Measurements from ENCODE around the gene GCK. TPM values are rescaled to one million over a fixed set of nuclear protein-coding genes. Genes with fewer than 3 reads are reported as not detected.

The GCK gene
- total RNA-seq, 1 donor from 2014 or later = 5.9 TPM

DNA sequence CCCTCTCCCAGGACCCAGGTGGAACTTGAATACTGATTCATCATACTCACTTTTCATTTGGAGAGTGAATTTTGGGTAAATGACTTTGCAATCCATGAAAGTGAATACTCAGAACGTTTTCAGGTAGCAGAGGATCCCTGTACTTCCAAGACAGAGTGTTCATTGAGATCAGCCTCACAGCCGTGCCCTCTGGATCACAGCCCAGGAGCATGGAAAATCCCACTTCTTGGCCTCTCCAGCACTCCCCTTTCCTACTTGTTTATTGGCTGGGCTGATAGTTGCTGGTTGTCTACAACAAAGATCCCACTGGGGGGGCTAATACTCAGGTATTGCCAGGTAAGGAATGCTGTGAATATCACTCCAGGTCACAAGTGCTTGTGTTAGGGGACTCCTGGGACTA, 5.9 kb downstream of the GCK start:
- H3K36me3 Mint-ChIP-seq (ENCODE audit: insufficient read depth) = no peaks in the 10 kb centered on the region
- H3K4me1 Mint-ChIP-seq (ENCODE audit: low read depth) = no peaks in the 10 kb centered on the region
- H3K27me3 Mint-ChIP-seq = peaks cover 13% of the 10 kb centered on the region
- DNase-seq (ENCODE audit: low spot score, unreplicated experiment) = no peak
- TF ChIP-seq, protein P1, sequence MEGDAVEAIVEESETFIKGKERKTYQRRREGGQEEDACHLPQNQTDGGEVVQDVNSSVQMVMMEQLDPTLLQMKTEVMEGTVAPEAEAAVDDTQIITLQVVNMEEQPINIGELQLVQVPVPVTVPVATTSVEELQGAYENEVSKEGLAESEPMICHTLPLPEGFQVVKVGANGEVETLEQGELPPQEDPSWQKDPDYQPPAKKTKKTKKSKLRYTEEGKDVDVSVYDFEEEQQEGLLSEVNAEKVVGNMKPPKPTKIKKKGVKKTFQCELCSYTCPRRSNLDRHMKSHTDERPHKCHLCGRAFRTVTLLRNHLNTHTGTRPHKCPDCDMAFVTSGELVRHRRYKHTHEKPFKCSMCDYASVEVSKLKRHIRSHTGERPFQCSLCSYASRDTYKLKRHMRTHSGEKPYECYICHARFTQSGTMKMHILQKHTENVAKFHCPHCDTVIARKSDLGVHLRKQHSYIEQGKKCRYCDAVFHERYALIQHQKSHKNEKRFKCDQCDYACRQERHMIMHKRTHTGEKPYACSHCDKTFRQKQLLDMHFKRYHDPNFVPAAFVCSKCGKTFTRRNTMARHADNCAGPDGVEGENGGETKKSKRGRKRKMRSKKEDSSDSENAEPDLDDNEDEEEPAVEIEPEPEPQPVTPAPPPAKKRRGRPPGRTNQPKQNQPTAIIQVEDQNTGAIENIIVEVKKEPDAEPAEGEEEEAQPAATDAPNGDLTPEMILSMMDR (IDR thresholded peaks at IDR 0.05; ENCODE audit: unreplicated experiment) = no peak
- H3K9me3 Mint-ChIP-seq (ENCODE audit: low read depth) = peaks cover 6% of the 10 kb centered on the region
- no peak overlapping the region for H3K27ac Mint-ChIP-seq
- no peak overlapping the region for H3K4me3 Mint-ChIP-seq (ENCODE audit: low read depth)

DNA sequence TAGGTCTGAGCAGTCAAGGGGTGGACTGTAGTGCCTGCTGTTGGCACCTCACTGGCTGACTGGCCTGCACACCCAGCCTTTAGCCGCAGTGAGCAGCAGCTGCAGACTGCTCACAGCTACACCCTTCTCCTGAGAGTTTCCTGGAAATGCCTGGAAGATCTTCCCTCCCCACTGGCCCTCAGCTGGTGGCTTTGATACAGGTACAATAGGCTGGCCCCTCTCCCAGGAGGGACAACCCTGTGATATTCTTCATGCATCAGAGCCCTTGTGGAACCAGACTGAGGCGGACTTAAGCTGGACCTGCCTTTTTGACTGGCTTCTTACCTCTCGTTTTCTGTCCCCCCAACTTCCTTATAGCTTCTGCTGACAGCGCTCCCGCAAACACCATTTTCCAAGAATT, 6.4 kb downstream of the GCK start:
- Mint-ChIP-seq H3K27me3 (peaks cover 14% of the 10 kb centered on the region), H3K36me3 (ENCODE audit: insufficient read depth) (no peaks in the 10 kb centered on the region), H3K9me3 (ENCODE audit: low read depth) (peaks cover 6% of the 10 kb centered on the region), H3K4me3 (ENCODE audit: low read depth) (no peak overlapping the region), H3K4me1 (ENCODE audit: low read depth) (no peaks in the 10 kb centered on the region), H3K27ac (no peak overlapping the region)
- DNase-seq (ENCODE audit: low spot score, unreplicated experiment) = no peak
- TF ChIP-seq, protein P1 (IDR thresholded peaks at IDR 0.05; ENCODE audit: unreplicated experiment) = no peak

GRCh38 chr7:44180631-44181030, 8.6 kb downstream of the GCK start:
- TF ChIP-seq, protein P1 (IDR thresholded peaks at IDR 0.05; ENCODE audit: unreplicated experiment) = no peak
- peaks cover 17% of the 10 kb centered on the region for H3K27me3 Mint-ChIP-seq
- H3K27ac Mint-ChIP-seq = no peak overlapping the region
- DNase-seq (ENCODE audit: low spot score, unreplicated experiment) = no peak
- H3K36me3 Mint-ChIP-seq (ENCODE audit: insufficient read depth) = no peaks in the 10 kb centered on the region
- no peaks in the 10 kb centered on the region for H3K4me1 Mint-ChIP-seq (ENCODE audit: low read depth)
- H3K4me3 Mint-ChIP-seq (ENCODE audit: low read depth) = no peak overlapping the region
- peaks cover 6% of the 10 kb centered on the region for H3K9me3 Mint-ChIP-seq (ENCODE audit: low read depth)

DNA sequence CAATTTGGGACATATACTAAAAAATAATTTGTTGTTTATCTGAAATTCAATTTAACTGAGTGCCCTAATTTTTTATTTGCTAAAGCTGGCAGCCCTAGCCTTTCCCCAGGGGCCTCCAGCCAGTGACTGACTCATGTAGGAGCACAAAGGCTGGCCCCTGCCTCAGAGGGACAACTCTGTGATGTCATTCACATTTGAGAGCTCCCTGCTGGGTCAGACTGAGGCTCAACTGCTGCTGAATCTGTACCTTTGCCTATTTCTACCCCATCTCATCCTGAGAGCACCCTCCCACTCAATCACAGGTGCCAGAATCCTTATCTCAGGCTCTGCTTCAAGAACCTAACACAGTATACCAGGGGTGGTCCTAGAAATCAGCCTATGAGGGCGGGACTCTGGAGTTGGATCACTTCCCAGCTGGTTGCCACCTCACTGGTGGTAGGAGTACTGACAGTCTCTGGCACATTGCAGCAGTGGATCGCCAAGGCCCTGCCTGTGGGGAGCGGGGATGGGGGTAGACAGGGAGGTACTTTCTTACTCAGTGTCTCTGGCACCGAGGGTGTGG, 11.6 kb downstream of the GCK start:
- TF ChIP-seq, protein P1 (IDR thresholded peaks at IDR 0.05; ENCODE audit: unreplicated experiment) = no peak
- H3K27ac Mint-ChIP-seq = no peak overlapping the region
- H3K4me1 Mint-ChIP-seq (ENCODE audit: low read depth) = no peaks in the 10 kb centered on the region
- no peak overlapping the region for H3K4me3 Mint-ChIP-seq (ENCODE audit: low read depth)
- H3K27me3 Mint-ChIP-seq = peaks cover 32% of the 10 kb centered on the region
- H3K36me3 Mint-ChIP-seq (ENCODE audit: insufficient read depth) = no peaks in the 10 kb centered on the region
- H3K9me3 Mint-ChIP-seq (ENCODE audit: low read depth) = peaks cover 6% of the 10 kb centered on the region
- DNase-seq (ENCODE audit: low spot score, unreplicated experiment) = no peak

GRCh38 chr7:44176486-44176885, 12.8 kb downstream of the GCK start:
- no peak for DNase-seq (ENCODE audit: low spot score, unreplicated experiment)
- Mint-ChIP-seq H3K9me3 (ENCODE audit: low read depth) (no peaks in the 10 kb centered on the region), H3K27ac (no peak overlapping the region), H3K27me3 (peaks cover 28% of the 10 kb centered on the region), H3K4me1 (ENCODE audit: low read depth) (no peaks in the 10 kb centered on the region), H3K36me3 (ENCODE audit: insufficient read depth) (no peaks in the 10 kb centered on the region), H3K4me3 (ENCODE audit: low read depth) (no peak overlapping the region)
- TF ChIP-seq, protein P1 (IDR thresholded peaks at IDR 0.05; ENCODE audit: unreplicated experiment) = no peak

Data from progenitor cell of endocrine pancreas (in vitro differentiated cells).